Transverse colon (tissue), 4 donors: ENCODE results near the gene SSC5D. TPM values are rescaled to one million over a fixed set of nuclear protein-coding genes. Genes with fewer than 3 reads are reported as not detected.

Experiments used
- DNase-seq: peaks from one replicate; pipeline ENCODE4 v3.0.0-alpha.2; 2019
- H3K27ac ChIP-seq, 4 donors: fragments of 200-600 bp; sonication (generic); 2 replicates each; pipeline ENCODE4 v1.5.1; 2016 to 2018; ENCODE audit warnings: inconsistent platforms in 4 of 4
- H3K27me3 ChIP-seq: fragments of 200-600 bp; sonication (generic); 2 replicates; pipeline ENCODE4 v1.5.1; 2017; ENCODE audit warnings: inconsistent platforms
- H3K36me3 ChIP-seq, 4 donors: fragments of 200-600 bp; sonication (generic); 2 replicates each; pipeline ENCODE4 v1.5.1; 2017 to 2019; ENCODE audit warnings: inconsistent platforms in 4 of 4
- H3K4me1 ChIP-seq, 4 donors: fragments of 200-600 bp; sonication (generic); 2 replicates each; pipeline ENCODE4 v1.5.1; 2017 to 2020; ENCODE audit warnings: inconsistent platforms in 4 of 4
- H3K4me3 ChIP-seq, 4 donors: fragments of 200-600 bp; sonication (generic); 1 replicate in 1 of 4; 2 replicates in 3 of 4; pipeline versions ENCODE4 v1.5.1 to v1.6.1; 2017 to 2019; ENCODE audit warnings: inconsistent platforms in 4 of 4
- H3K9me3 ChIP-seq, 2 donors: fragments of 200-600 bp; sonication (generic); 2 replicates each; pipeline ENCODE4 v1.5.1; 2017 to 2019; ENCODE audit warnings: inconsistent platforms in 2 of 2
- EP300 ChIP-seq: sonication (generic); formaldehyde crosslinking; IDR thresholded peaks from one replicate; pipeline ENCODE4 v1.6.1; 2017; ENCODE audit warnings: antibody characterized with exemption, low read depth
- POLR2A ChIP-seq: fragments of 450-650 bp; IDR thresholded peaks from one replicate; pipeline ENCODE4 v1.6.1; 2016; ENCODE audit warnings: antibody characterized with exemption, mild to moderate bottlenecking, moderate library complexity
- POLR2AphosphoS5 ChIP-seq, 3 donors: sonication (generic); formaldehyde crosslinking; IDR thresholded peaks; one replicate each; pipeline ENCODE4 v1.6.1; 2016; ENCODE audit warnings: antibody characterized with exemption in 3 of 3
- WGBS, 2 donors: methylation state at CpG; one replicate each; pipeline ENCODE4 v1.1.5; 2018; ENCODE audit warnings: low coverage in 1 of 2; 5-methylcytosine and 5-hydroxymethylcytosine counted together
- in situ Hi-C, 4 donors: fragments of 200-750 bp; cut with MboI; loops; one replicate each; pipeline versions ENCODE4 v1.15.0 to v1.15.1; 2017; ENCODE audit warnings: low sequenced_read_pairs in 3 of 4, low pct_ligation_motif_present in 1 of 4, low pct_unique_long_range_greater_than_20kb in 1 of 4
- intact Hi-C: fragments of 100-400 bp; cut with DNase I; formaldehyde crosslinking; loops from one replicate; pipeline ENCODE4 v1.15.1; 2023; ENCODE audit warnings: low total_unique reads
- total RNA-seq, 4 donors: library from RNA; depleted of rRNA; stranded (reverse); fragments of >200 nt; gene quantifications; one replicate each; pipeline ENCODE4 v1.1.0, GENCODE V29; 2016
- TF ChIP-seq, protein P1 (sequence below), 5 experiments: fragments of 200-600 bp in 3 of 5; fragments of 450-650 bp in 2 of 5; sonication (generic) in 3 of 5; IDR thresholded peaks; 1 replicate in 2 of 5; 2 replicates in 3 of 5; pipeline ENCODE4 v1.5.1; 2016 to 2017; ENCODE audit warnings: antibody characterized with exemption in 5 of 5, inconsistent platforms in 3 of 5, mild to moderate bottlenecking in 2 of 5, moderate library complexity in 1 of 5

SSC5D gene
- total RNA-seq, 4 donors from 2014 or later: 3.4 to 41.2 (median 11.1) TPM

DNA sequence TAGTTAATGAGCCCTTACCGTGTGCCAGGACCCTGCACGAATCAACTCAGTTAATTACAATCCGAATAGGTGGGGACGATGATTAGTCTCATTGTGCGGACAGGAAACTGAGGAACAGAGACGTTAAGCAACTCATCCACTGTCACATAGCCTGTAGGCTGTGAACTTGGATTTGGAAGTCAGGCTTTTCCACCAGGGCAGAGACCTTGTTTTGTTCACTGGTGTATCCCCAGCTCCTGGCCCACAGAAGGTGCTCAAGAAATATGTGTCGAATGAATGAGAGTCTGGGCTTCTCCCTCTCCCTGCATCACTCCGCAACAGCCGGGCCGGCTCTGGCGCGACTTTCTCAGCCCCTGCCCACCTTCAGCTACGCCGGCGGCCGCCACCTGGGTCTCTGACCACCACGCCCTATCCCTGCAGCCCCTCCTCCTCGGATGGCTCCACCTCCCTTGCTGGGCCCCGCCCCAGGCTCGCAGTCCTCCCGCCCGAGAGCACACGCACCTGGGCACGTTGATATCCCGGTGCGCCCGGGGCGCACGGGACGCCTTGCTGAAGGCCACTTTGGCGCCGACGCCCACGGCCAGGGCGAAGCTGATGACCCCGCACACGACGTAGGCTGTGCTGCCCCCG lies 46.4 kb upstream of the SSC5D start:
- Histone ChIP-seq H3K36me3 (no peaks in the 10 kb centered on the region), H3K4me3 (no peak overlapping the region), H3K9me3 (no peaks in the 10 kb centered on the region), H3K27me3 (peaks cover 95% of the 10 kb centered on the region), H3K27ac (no peak overlapping the region), H3K4me1 (peaks cover 0 to 24% (median 3%) of the 10 kb centered on the region in 4 donors)
- WGBS, 2 donors: 0 to 2% methylated on average over 3 to 31 of the region's 39 CpGs
- TF ChIP-seq EP300: no peak
- TF ChIP-seq POLR2A: no peak
- no peak for TF ChIP-seq POLR2AphosphoS5 (IDR thresholded peaks at IDR 0.05)
- TF ChIP-seq, protein P1, sequence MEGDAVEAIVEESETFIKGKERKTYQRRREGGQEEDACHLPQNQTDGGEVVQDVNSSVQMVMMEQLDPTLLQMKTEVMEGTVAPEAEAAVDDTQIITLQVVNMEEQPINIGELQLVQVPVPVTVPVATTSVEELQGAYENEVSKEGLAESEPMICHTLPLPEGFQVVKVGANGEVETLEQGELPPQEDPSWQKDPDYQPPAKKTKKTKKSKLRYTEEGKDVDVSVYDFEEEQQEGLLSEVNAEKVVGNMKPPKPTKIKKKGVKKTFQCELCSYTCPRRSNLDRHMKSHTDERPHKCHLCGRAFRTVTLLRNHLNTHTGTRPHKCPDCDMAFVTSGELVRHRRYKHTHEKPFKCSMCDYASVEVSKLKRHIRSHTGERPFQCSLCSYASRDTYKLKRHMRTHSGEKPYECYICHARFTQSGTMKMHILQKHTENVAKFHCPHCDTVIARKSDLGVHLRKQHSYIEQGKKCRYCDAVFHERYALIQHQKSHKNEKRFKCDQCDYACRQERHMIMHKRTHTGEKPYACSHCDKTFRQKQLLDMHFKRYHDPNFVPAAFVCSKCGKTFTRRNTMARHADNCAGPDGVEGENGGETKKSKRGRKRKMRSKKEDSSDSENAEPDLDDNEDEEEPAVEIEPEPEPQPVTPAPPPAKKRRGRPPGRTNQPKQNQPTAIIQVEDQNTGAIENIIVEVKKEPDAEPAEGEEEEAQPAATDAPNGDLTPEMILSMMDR (IDR thresholded peaks at IDR 0.05): no peak
- intact Hi-C loops (no loop called here), in situ Hi-C loops (no loop called here)
- DNase-seq: no peak

DNA sequence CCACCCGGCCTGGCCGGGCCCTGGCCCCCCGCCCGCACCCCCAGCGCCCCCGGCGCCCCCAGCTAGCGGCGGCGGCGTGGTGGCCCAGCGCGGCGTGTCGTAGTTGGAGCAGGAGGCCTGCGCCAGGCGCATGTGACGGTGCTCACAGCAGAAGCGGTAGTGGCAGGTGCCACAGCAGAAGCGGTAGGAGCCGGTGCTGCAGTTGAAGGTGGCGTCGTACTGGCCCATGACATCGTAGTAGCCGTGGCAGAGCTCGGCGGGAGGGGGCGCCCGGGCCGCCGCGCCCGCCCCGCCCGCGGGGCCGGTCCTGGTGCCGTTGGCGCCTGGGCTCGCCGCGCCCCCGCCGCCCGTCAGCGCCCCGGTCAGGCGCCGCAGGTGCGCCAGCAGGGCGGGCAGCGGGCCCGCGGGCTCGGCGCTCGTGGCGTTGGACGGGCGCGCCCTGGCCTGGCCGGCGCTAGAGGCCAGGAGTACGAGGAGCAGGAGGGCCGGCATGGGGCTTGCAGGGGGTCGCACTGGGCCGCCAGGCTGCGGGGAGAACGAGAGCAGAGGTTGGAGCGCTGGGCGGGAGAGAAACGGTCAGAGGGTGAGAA lies 45.8 kb upstream of the SSC5D start:
- TF ChIP-seq POLR2A: no peak
- TF ChIP-seq POLR2AphosphoS5 (IDR thresholded peaks at IDR 0.05): no peak
- TF ChIP-seq EP300: no peak
- TF ChIP-seq, protein P1 (IDR thresholded peaks at IDR 0.05): no peak
- no peak for DNase-seq
- Histone ChIP-seq H3K4me1 (peaks cover 0 to 24% (median 3%) of the 10 kb centered on the region in 4 donors), H3K4me3 (no peak overlapping the region), H3K9me3 (no peaks in the 10 kb centered on the region), H3K27me3 (peaks cover 89% of the 10 kb centered on the region), H3K36me3 (no peaks in the 10 kb centered on the region), H3K27ac (no peak overlapping the region)
- in situ Hi-C loops (no loop called here), intact Hi-C loops (no loop called here)
- WGBS, 2 donors: 5 to 20% methylated on average over 2 to 16 of the region's 72 CpGs

DNA sequence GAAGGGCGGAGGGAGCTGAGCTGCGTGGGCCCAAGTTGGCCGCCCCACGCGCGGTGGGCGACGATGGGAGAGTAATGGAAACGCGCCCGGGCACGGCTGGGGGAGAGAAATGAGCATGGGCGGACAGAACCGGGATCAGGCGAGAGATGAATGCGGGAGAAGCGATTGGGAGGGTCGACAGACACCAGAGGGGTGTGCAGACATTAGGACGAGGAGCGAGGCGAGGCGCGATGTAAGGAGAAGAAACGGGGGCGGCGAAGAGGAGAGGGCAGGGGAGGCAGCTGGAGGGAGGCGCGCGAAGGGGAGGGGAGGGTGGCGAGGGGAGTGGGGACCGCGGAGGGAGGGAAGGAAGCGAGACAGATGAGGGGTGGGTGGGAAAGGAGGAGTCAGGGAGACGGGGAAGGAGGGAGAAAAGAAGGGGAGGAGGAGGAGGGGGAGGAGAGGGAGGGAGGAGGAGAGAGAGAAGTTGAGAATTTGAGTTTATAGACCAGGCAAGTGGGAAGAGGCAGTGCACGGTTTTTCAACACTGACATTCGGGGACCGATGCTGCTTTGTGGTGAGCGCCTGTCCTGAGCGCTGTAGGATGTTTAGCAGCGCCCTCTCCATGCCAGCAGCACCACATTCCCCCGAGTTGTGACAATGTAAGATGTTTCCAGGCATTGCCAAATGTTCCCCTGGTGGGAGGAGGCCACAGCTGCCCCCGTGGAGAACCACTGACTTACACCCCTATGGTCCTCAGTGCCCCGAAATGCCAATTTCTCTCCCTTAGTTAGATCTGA lies 45.0 kb upstream of the SSC5D start, which contains the start of gene SHISA7:
TSS of gene SHISA7 (minus strand) at position 256 of the 779 bp plus-strand sequence. CDS start 437 bp downstream, outside the sequence.
- no peak within 1 kb of the TSS for H3K4me3 ChIP-seq
- no peak within 1 kb of the TSS for H3K27ac ChIP-seq
- in situ Hi-C loops: no loop called here
- TF ChIP-seq POLR2A: no peak
- no peak for TF ChIP-seq POLR2AphosphoS5 (IDR thresholded peaks at IDR 0.05)
- TF ChIP-seq EP300: no peak
- TF ChIP-seq, protein P1 (IDR thresholded peaks at IDR 0.05): no peak
- H3K36me3 ChIP-seq: no peaks in the 10 kb centered on the region
- peaks cover 0 to 24% (median 3%) of the 10 kb centered on the region in 4 donors for H3K4me1 ChIP-seq
- intact Hi-C loops: no loop called here
- H3K27me3 ChIP-seq: peaks cover 81% of the 10 kb centered on the region
- no peaks in the 10 kb centered on the region for H3K9me3 ChIP-seq
- DNase-seq: no peak
- WGBS, 2 donors: 2 to 7% methylated on average over 28 to 43 of the region's 43 CpGs

DNA sequence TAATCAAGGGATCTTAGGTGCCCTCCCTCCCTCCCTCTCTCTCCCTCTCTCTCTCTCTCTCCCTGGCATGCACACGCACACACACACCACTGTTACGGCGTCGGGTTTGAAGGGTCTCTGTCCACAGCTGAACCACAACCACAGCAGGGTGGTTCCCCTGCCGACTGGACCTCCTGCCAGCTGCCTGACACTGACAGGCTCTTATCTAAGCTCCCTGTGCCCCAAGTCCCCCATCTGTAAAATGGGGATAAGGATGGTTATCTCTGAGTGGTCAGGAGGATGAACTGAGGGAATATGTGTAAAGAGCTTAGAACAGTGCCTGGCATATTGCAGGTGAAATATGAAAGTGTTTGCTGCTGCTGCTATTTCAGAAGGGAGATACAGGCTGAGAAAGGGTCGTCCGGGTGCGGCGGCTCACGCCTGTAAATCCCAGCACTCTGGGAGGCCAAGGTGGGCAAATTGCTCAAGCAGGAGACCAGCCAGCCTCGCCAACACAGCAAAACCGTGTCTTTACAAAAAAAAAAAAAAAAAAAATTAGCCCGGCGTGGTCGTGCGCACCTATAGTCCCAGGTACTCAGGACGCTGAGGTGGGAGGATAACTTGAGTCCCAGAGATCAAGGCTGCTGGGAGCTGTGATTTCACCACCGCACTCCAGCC lies 44.3 kb upstream of the SSC5D start:
- in situ Hi-C loops: no loop called here
- Histone ChIP-seq H3K36me3 (no peaks in the 10 kb centered on the region), H3K4me3 (no peak overlapping the region), H3K9me3 (no peaks in the 10 kb centered on the region), H3K4me1 (peaks cover 0 to 24% (median 3%) of the 10 kb centered on the region in 4 donors), H3K27ac (no peak overlapping the region), H3K27me3 (peaks cover 74% of the 10 kb centered on the region)
- TF ChIP-seq POLR2A (no peak), POLR2AphosphoS5 (IDR thresholded peaks at IDR 0.05) (no peak), EP300 (no peak)
- TF ChIP-seq, protein P1 (IDR thresholded peaks at IDR 0.05): no peak
- DNase-seq: no peak
- 44 to 67% methylated on average over 3 to 18 of the region's 18 CpGs for whole genome bisulfite sequencing, 2 donors
- intact Hi-C loops: no loop called here
